HCT116 (cell line): ENCODE results near the gene TM9SF1. TPM values are rescaled to one million over a fixed set of nuclear protein-coding genes. Genes with fewer than 3 reads are reported as not detected.

Experiments
- ATAC-seq: fragments of 200-7000 bp; cut with Tn5 transposase; 2 replicates; pipeline ENCODE4 v1.9.1; 2020; ENCODE audit warnings: mild to moderate bottlenecking, moderate library complexity
- BruUV-seq: library from RNA; stranded (reverse); fragments of 400-500 nt; replicated peaks from 2 replicates; lab custom pipeline; 2021; lab: Mats Ljungman, UMichigan
- CTCF ChIA-PET: fragments of 300-600 bp; sonication (Branson Sonifier 250); formaldehyde crosslinking; loops from one replicate; lab custom pipeline; 2021; ENCODE audit warnings: antibody characterized with exemption; lab: Charles Lee
- POLR2A ChIA-PET: fragments of 300-600, 350-600 bp; sonication (Branson Sonifier 250); formaldehyde crosslinking; loops from one replicate; lab custom pipeline; 2021; ENCODE audit warnings: antibody characterized with exemption; lab: Charles Lee
- RAD21 ChIA-PET, 2 experiments: fragments of 300-600 bp; sonication (Branson Sonifier 250); formaldehyde crosslinking; loops; one replicate each; lab custom pipeline; 2023; ENCODE audit warnings: low total read pairs in 2 of 2; ENCODE audit not compliant: uncharacterized antibody in 2 of 2, unreplicated experiment in 2 of 2, low non-redundant PET in 1 of 2; lab: Charles Lee
- DNase-seq: peaks from one replicate; pipeline ENCODE4 v3.0.0-alpha.2; 2010; ENCODE audit warnings: low read depth, low spot score
- H2AFZ ChIP-seq: fragments of 200-600 bp; shearing (Covaris generic), sonication (generic); 2 replicates; pipeline ENCODE4 v1.6.1; 2017; ENCODE audit warnings: low read depth, mixed run types, mixed read lengths, antibody characterized with exemption, low read length; ENCODE audit not compliant: poor library complexity, severe bottlenecking
- H3K27ac ChIP-seq: 2 replicates; pipeline ENCODE4 v1.5.1; 2012; ENCODE audit warnings: low read depth, low read length
- H3K27me3 ChIP-seq: fragments of 200-600 bp; sonication (generic); 2 replicates; pipeline ENCODE4 v1.6.1; 2016; ENCODE audit warnings: mixed run types, low read length, mixed read lengths; ENCODE audit not compliant: insufficient read depth
- H3K36me3 ChIP-seq, 2 experiments: fragments of 200-500 bp in 1 of 2; fragments of 200-600 bp in 1 of 2; sonication (Bioruptor generic) in 1 of 2; sonication (generic) in 1 of 2; 2 replicates each; pipeline versions ENCODE4 v1.5.1 to v1.6.1; 2014 to 2016; ENCODE audit warnings: low read length in 2 of 2, inconsistent platforms in 1 of 2, mixed read lengths in 1 of 2, mixed run types in 1 of 2; ENCODE audit not compliant: insufficient read depth in 2 of 2, control insufficient read depth in 1 of 2
- H3K4me1 ChIP-seq, 2 experiments: fragments of 200-600 bp in 1 of 2; sonication (generic) in 1 of 2; 2 replicates each; pipeline versions ENCODE4 v1.5.1 to v1.6.1; 2012 to 2017; ENCODE audit warnings: low read length in 2 of 2, inconsistent platforms in 1 of 2, mild to moderate bottlenecking in 1 of 2, mixed read lengths in 1 of 2, mixed run types in 1 of 2, moderate library complexity in 1 of 2; ENCODE audit not compliant: insufficient read depth in 2 of 2, control insufficient read depth in 1 of 2
- H3K4me2 ChIP-seq: fragments of 200-600 bp; sonication (generic); 2 replicates; pipeline ENCODE4 v1.6.1; 2017; ENCODE audit warnings: mixed run types, low read length, mixed read lengths
- H3K4me3 ChIP-seq, 2 experiments: fragments of 200-600 bp in 1 of 2; sonication (generic) in 1 of 2; replicated peaks in 1 of 2; 2 replicates each; pipeline ENCODE4 v1.5.1; 2011 to 2016; ENCODE audit warnings: low read length in 2 of 2, control low read depth in 1 of 2, low read depth in 1 of 2, mild to moderate bottlenecking in 1 of 2, mixed read lengths in 1 of 2, mixed run types in 1 of 2
- H3K79me2 ChIP-seq: fragments of 200-600 bp; sonication (generic); 2 replicates; pipeline ENCODE4 v1.6.1; 2017; ENCODE audit warnings: mild to moderate bottlenecking, mixed run types, low read length, moderate library complexity, mixed read lengths; ENCODE audit not compliant: insufficient read depth
- H3K9ac ChIP-seq: fragments of 200-600 bp; sonication (generic); 2 replicates; pipeline ENCODE4 v1.6.1; 2016; ENCODE audit warnings: low read length, mixed read lengths
- H3K9me2 ChIP-seq: fragments of 200-600 bp; sonication (generic), shearing (Covaris generic); 2 replicates; pipeline ENCODE4 v1.6.1; 2017; ENCODE audit warnings: mixed run types, mild to moderate bottlenecking, moderate library complexity; ENCODE audit not compliant: insufficient read depth
- H3K9me3 ChIP-seq, 2 experiments: fragments of 200-500 bp in 1 of 2; fragments of 200-600 bp in 1 of 2; sonication (Bioruptor generic) in 1 of 2; sonication (generic) in 1 of 2; 2 replicates each; pipeline ENCODE4 v1.6.1; 2014 to 2017; ENCODE audit warnings: low read length in 2 of 2, mixed read lengths in 2 of 2, inconsistent platforms in 1 of 2, low read depth in 1 of 2, mild to moderate bottlenecking in 1 of 2, mixed run types in 1 of 2, moderate library complexity in 1 of 2; ENCODE audit not compliant: control insufficient read depth in 1 of 2, insufficient read depth in 1 of 2
- H4K20me1 ChIP-seq: fragments of 200-600 bp; sonication (generic), shearing (Covaris generic); 2 replicates; pipeline ENCODE4 v1.6.1; 2017; ENCODE audit warnings: mixed run types, mild to moderate bottlenecking, moderate library complexity; ENCODE audit not compliant: insufficient read depth
- ATF3 ChIP-seq: IDR thresholded peaks from 2 replicates; pipeline ENCODE4 v1.6.1; 2012
- CBX3 ChIP-seq: IDR thresholded peaks from 2 replicates; pipeline ENCODE4 v1.6.1; 2012; ENCODE audit warnings: low read depth
- CEBPB ChIP-seq: IDR thresholded peaks from 2 replicates; pipeline ENCODE4 v1.6.1; 2012; ENCODE audit warnings: low read depth
- EZH2phosphoT487 ChIP-seq: fragments of 200-600 bp; IDR thresholded peaks from 2 replicates; pipeline ENCODE4 v1.6.1; 2018; ENCODE audit warnings: antibody characterized with exemption, borderline replicate concordance
- FOSL1 ChIP-seq: IDR thresholded peaks from 2 replicates; pipeline ENCODE4 v1.6.1; 2012; ENCODE audit warnings: low read depth
- MAX ChIP-seq: IDR thresholded peaks from 2 replicates; pipeline ENCODE4 v1.6.1; 2012
- POLR2A ChIP-seq: IDR thresholded peaks from 2 replicates; pipeline ENCODE4 v1.7.0; 2011; ENCODE audit warnings: borderline replicate concordance; ENCODE audit not compliant: insufficient read depth, insufficient read length; ENCODE audit errors: extremely low read depth
- POLR2AphosphoS5 ChIP-seq: IDR thresholded peaks from 2 replicates; pipeline ENCODE4 v1.6.1; 2011; ENCODE audit warnings: mild to moderate bottlenecking, low read depth, low read length, moderate library complexity
- RAD21 ChIP-seq: IDR thresholded peaks from 2 replicates; pipeline ENCODE4 v1.6.1; 2012; ENCODE audit warnings: low read depth, mild to moderate bottlenecking
- REST ChIP-seq: IDR thresholded peaks from 2 replicates; pipeline ENCODE4 v1.6.1; 2012; ENCODE audit warnings: low read depth
- SP1 ChIP-seq: IDR thresholded peaks from 2 replicates; pipeline ENCODE4 v1.6.1; 2012; ENCODE audit warnings: low read depth
- TCF7L2 ChIP-seq: IDR thresholded peaks from 2 replicates; pipeline ENCODE4 v1.7.0; 2011; ENCODE audit warnings: borderline replicate concordance, inconsistent platforms; ENCODE audit not compliant: insufficient read depth, insufficient read length; ENCODE audit errors: extremely low read depth
- ZBTB33 ChIP-seq: IDR thresholded peaks from 2 replicates; pipeline ENCODE4 v1.6.1; 2011; ENCODE audit warnings: mild to moderate bottlenecking, low read length, moderate library complexity; ENCODE audit not compliant: insufficient replicate concordance; ENCODE audit errors: extremely low read depth
- ZFX ChIP-seq: fragments of 450-650 bp; IDR thresholded peaks from 2 replicates; pipeline ENCODE4 v1.6.1; 2017
- intact Hi-C: fragments of 100-400 bp; cut with micrococcal nuclease; formaldehyde crosslinking; loops from 2 replicates; pipeline ENCODE4 v1.10.0; 2022
- total RNA-seq: library from RNA; stranded (reverse); gene quantifications from one replicate; pipeline ENCODE4 v1.2.1, GENCODE V29; 2021; ENCODE audit not compliant: unreplicated experiment

Gene TM9SF1
- total RNA-seq, 1 experiment from 2014 or later: 35.2 TPM

GRCh38 chr14:24190416-24190815 lies 4.8 kb downstream of the TM9SF1 start:
- POLR2A ChIA-PET: no interaction called here
- Histone ChIP-seq H3K27me3 (no peaks in the 10 kb centered on the region), H3K36me3 (peaks cover 27 to 29% of the 10 kb centered on the region in 2 experiments; a peak in 3 of 4 replicates), H3K9ac (no peak overlapping the region), H3K4me3 (no peak overlapping the region), H3K9me2 (no peaks in the 10 kb centered on the region), H4K20me1 (no peaks in the 10 kb centered on the region), H3K4me2 (no peak overlapping the region), H3K27ac (no peak overlapping the region), H2AFZ (no peak overlapping the region), H3K4me1 (peaks cover 24 to 31% of the 10 kb centered on the region in 2 experiments), H3K79me2 (peaks cover 51% of the 10 kb centered on the region), H3K9me3 (no peaks in the 10 kb centered on the region)
- DNase-seq: no peak
- RAD21 ChIA-PET: no interaction called here
- intact Hi-C loops: no loop called here
- no peak for TF ChIP-seq FOSL1
- TF ChIP-seq ATF3: no peak
- TF ChIP-seq CBX3: no peak
- TF ChIP-seq TCF7L2: no peak
- no peak for TF ChIP-seq CEBPB
- TF ChIP-seq POLR2AphosphoS5: no peak
- TF ChIP-seq REST: no peak
- no peak for TF ChIP-seq EZH2phosphoT487
- no peak for TF ChIP-seq ZBTB33
- no peak for TF ChIP-seq ZFX
- TF ChIP-seq MAX: no peak
- TF ChIP-seq SP1: no peak
- TF ChIP-seq RAD21: no peak
- TF ChIP-seq POLR2A: no peak
- CTCF ChIA-PET: no interaction called here
- ATAC-seq: no peak
- no TSS peak for BruUV-seq
